Nucleus accumbens (tissue), 56 donors: ENCODE data around the gene CABP2.
"Not testable (repeated sequence)": the region's sequence is repeated elsewhere in the genome, so short reads cannot be mapped to it uniquely, and the experiment has no call there.

Experiments
- DNase-seq, 56 donors: peaks; one replicate each; lab custom pipeline; 2025; lab: John Stamatoyannopoulos, UW

CABP2 gene

GRCh38 chr11:67496113-67496512 lies 27.1 kb downstream of the CABP2 start:
- DNase-seq, result no peak

- DNase-seq, result no peak
These were observed 27.8 kb downstream of the CABP2 start for GRCh38 chr11:67495234-67496005.

- DNase-seq, result no peak
These were observed 28.6 kb downstream of the CABP2 start for GRCh38 chr11:67494371-67495233.

- DNase-seq, result no peak
These were observed 29.5 kb downstream of the CABP2 start for GRCh38 chr11:67493548-67494370.

- DNase-seq, result no peak
These were observed 30.3 kb downstream of the CABP2 start for GRCh38 chr11:67492801-67493547.

- no peak for DNase-seq
These were observed 31.0 kb downstream of the CABP2 start for GRCh38 chr11:67492069-67492727.

GRCh38 chr11:67491276-67492068 lies 31.8 kb downstream of the CABP2 start:
- DNase-seq, result no peak

GRCh38 chr11:67490727-67491065 lies 32.5 kb downstream of the CABP2 start:
- DNase-seq, result no peak

- no peak for DNase-seq
These were observed 33.1 kb downstream of the CABP2 start for GRCh38 chr11:67489885-67490726.

GRCh38 chr11:67489203-67489884 lies 33.9 kb downstream of the CABP2 start:
- DNase-seq, result no peak

- DNase-seq, result no peak
These were observed 36.6 kb downstream of the CABP2 start for GRCh38 chr11:67486481-67487195.

GRCh38 chr11:67485873-67486361 lies 37.3 kb downstream of the CABP2 start:
- not testable (repeated sequence) for DNase-seq

GRCh38 chr11:67484847-67485311 lies 38.4 kb downstream of the CABP2 start:
- DNase-seq, result peak in 4 of 56 donors; percentile 14 to 39 (median 26)

GRCh38 chr11:67483831-67484665 lies 39.2 kb downstream of the CABP2 start:
- DNase-seq, result no peak
